ENCODE measurements around the gene CA9.
A peak's percentile ranks its signal among the peaks of the same experiment; 100 is the strongest.

CA9 gene

GRCh38 chr9:35729700-35730485 lies 56.2 kb downstream of the CA9 start:
- Histone ChIP-seq H4K20me1 (ENCODE audit: insufficient read depth, low read length) (peaks cover 51% of the 10 kb centered on the region), H2AFZ (ENCODE audit: low read depth, low read length) (no peak overlapping the region), H3K4me1 (ENCODE audit: insufficient read depth, low read length) (peaks cover 59% of the 10 kb centered on the region), H3K79me2 (ENCODE audit: insufficient read depth, low read length) (peaks cover 79% of the 10 kb centered on the region), H3K9me3 (ENCODE audit: insufficient read depth, low read length, severe bottlenecking) (no peaks in the 10 kb centered on the region), H3K4me2 (ENCODE audit: insufficient read depth, low read length) (peak overlapping the region; percentile 93), H3K4me3 (ENCODE audit: low read depth in 1 of 2, low read length in 2 of 2) (peak overlapping the region in 1 of 2 experiments; percentile 94; a peak in 2 of 4 replicates), H3K9ac (ENCODE audit: low read depth, low read length) (peak overlapping the region; percentile 74), H3K27me3 (ENCODE audit: insufficient read depth, low read length, poor library complexity) (no peaks in the 10 kb centered on the region), H3K36me3 (ENCODE audit: insufficient read depth, low read length) (peaks cover 40% of the 10 kb centered on the region), H3K27ac (ENCODE audit: low read length) (peak overlapping the region; percentile 76)
- TF ChIP-seq EZH2 (IDR thresholded peaks at IDR 0.05; ENCODE audit: borderline replicate concordance, low read depth, low read length, severe bottlenecking) = no peak
- TF ChIP-seq CTCF (IDR thresholded peaks at IDR 0.05; ENCODE audit: borderline replicate concordance, extremely low read depth, low read length, poor library complexity, severe bottlenecking) = peak; percentile 73
- DNase-seq (peak; percentile 63), ATAC-seq (ENCODE audit: insufficient read depth, low read depth) (peak; percentile 23)

DNA sequence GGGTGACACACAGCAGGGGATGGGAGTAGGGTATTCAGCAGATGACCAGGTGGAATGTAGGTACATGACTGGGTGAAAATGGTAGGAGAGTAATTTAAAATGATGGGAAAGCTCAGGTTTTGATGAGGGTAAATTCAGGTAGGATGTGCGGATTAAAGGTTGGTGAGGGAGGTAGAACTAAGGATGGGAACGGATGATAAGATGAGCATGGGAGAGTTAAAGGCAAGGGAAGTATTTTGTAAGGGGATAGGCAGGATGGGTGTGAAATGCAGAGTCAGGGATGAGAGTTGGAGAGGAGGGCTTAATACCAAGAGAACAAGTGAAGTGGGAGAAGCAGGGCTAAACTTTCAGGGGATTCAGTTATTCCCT lies 56.7 kb downstream of the CA9 start:
- peaks cover 40% of the 10 kb centered on the region for H3K36me3 ChIP-seq (ENCODE audit: insufficient read depth, low read length)
- H2AFZ ChIP-seq (ENCODE audit: low read depth, low read length) = no peak overlapping the region
- peak overlapping the region; percentile 93 for H3K4me2 ChIP-seq (ENCODE audit: insufficient read depth, low read length)
- peak overlapping the region; percentile 74 for H3K9ac ChIP-seq (ENCODE audit: low read depth, low read length)
- TF ChIP-seq EZH2 (IDR thresholded peaks at IDR 0.05; ENCODE audit: borderline replicate concordance, low read depth, low read length, severe bottlenecking) (no peak), CTCF (IDR thresholded peaks at IDR 0.05; ENCODE audit: borderline replicate concordance, extremely low read depth, low read length, poor library complexity, severe bottlenecking) (no peak)
- H3K27me3 ChIP-seq (ENCODE audit: insufficient read depth, low read length, poor library complexity) = no peaks in the 10 kb centered on the region
- DNase-seq = no peak
- H3K4me3 ChIP-seq (ENCODE audit: low read depth in 1 of 2, low read length in 2 of 2) = peak overlapping the region in 1 of 2 experiments; percentile 94; a peak in 2 of 4 replicates
- peaks cover 50% of the 10 kb centered on the region for H4K20me1 ChIP-seq (ENCODE audit: insufficient read depth, low read length)
- H3K27ac ChIP-seq (ENCODE audit: low read length) = peak overlapping the region; percentile 76
- no peaks in the 10 kb centered on the region for H3K9me3 ChIP-seq (ENCODE audit: insufficient read depth, low read length, severe bottlenecking)
- no peak for ATAC-seq (ENCODE audit: insufficient read depth, low read depth)
- H3K79me2 ChIP-seq (ENCODE audit: insufficient read depth, low read length) = peaks cover 76% of the 10 kb centered on the region
- H3K4me1 ChIP-seq (ENCODE audit: insufficient read depth, low read length) = peaks cover 59% of the 10 kb centered on the region
